ENCODE measurements around the gene NEMP2. TPM values are rescaled to one million over a fixed set of nuclear protein-coding genes. Genes with fewer than 3 reads are reported as not detected.

Gene NEMP2
- total RNA-seq, 1 donor: 5.6 TPM

- no peak overlapping the region for H3K4me3 ChIP-seq (ENCODE audit: low read depth, low read length)
- DNase-seq (ENCODE audit: low read depth): no peak
- TF ChIP-seq CTCF (IDR thresholded peaks at IDR 0.05; ENCODE audit: insufficient read depth, low read depth, low read length): no peak
Observed at GRCh38 chr2:190486037-190486623, 48.4 kb downstream of the NEMP2 start.

- TF ChIP-seq CTCF (IDR thresholded peaks at IDR 0.05; ENCODE audit: insufficient read depth, low read depth, low read length): no peak
- peak; percentile 11 for DNase-seq (ENCODE audit: low read depth)
Observed at GRCh38 chr2:190482451-190482850, 52.1 kb downstream of the NEMP2 start.

GRCh38 chr2:190481339-190481738, 53.2 kb downstream of the NEMP2 start:
- DNase-seq (ENCODE audit: low read depth): no peak
- no peak for TF ChIP-seq CTCF (IDR thresholded peaks at IDR 0.05; ENCODE audit: insufficient read depth, low read depth, low read length)
- H3K4me3 ChIP-seq (ENCODE audit: low read depth, low read length): no peak overlapping the region

More at GRCh38 chr2:190482451-190482850, 52.1 kb downstream of the NEMP2 start:
- H3K4me3 ChIP-seq (ENCODE audit: low read depth, low read length): no peak overlapping the region

- no peak for TF ChIP-seq CTCF (IDR thresholded peaks at IDR 0.05; ENCODE audit: insufficient read depth, low read depth, low read length)
- no peak overlapping the region for H3K4me3 ChIP-seq (ENCODE audit: low read depth, low read length)
- no peak for DNase-seq (ENCODE audit: low read depth)
Observed at GRCh38 chr2:190478572-190479195, 55.8 kb downstream of the NEMP2 start.

GRCh38 chr2:190477661-190478454, 56.7 kb downstream of the NEMP2 start:
- TF ChIP-seq CTCF (IDR thresholded peaks at IDR 0.05; ENCODE audit: insufficient read depth, low read depth, low read length): no peak
- DNase-seq (ENCODE audit: low read depth): peak; percentile 11

GRCh38 chr2:190470256-190470826, 64.2 kb downstream of the NEMP2 start:
- DNase-seq (ENCODE audit: low read depth): peak; percentile 23
- no peak for TF ChIP-seq CTCF (IDR thresholded peaks at IDR 0.05; ENCODE audit: insufficient read depth, low read depth, low read length)
- H3K4me3 ChIP-seq (ENCODE audit: low read depth, low read length): no peak overlapping the region

More at GRCh38 chr2:190477661-190478454, 56.7 kb downstream of the NEMP2 start:
- H3K4me3 ChIP-seq (ENCODE audit: low read depth, low read length): no peak overlapping the region

All from fibroblast of villous mesenchyme (primary cell).